Type B pancreatic cell (in vitro differentiated cells): ENCODE data around the gene CTSL. TPM values are rescaled to one million over a fixed set of nuclear protein-coding genes. Genes with fewer than 3 reads are reported as not detected.
A peak's percentile ranks its signal among the peaks of the same experiment; 100 is the strongest.

Experiments
- DNase-seq: peaks from one replicate; pipeline ENCODE4 v3.0.0; 2021; ENCODE audit warnings: mixed read lengths; ENCODE audit not compliant: unreplicated experiment; ENCODE audit errors: extremely low spot score
- H3K27ac Mint-ChIP-seq: 2 replicates; pipeline ENCODE4 v1.8.0; 2021; ENCODE audit warnings: mild to moderate bottlenecking, mixed read lengths
- H3K27me3 Mint-ChIP-seq: 2 replicates; pipeline ENCODE4 v1.8.0; 2021; ENCODE audit warnings: mixed read lengths
- H3K36me3 Mint-ChIP-seq: 2 replicates; pipeline ENCODE4 v1.8.0; 2021; ENCODE audit warnings: mixed read lengths
- H3K4me1 Mint-ChIP-seq: one replicate; pipeline ENCODE4 v1.8.0; 2021; ENCODE audit warnings: mixed read lengths; ENCODE audit not compliant: unreplicated experiment
- H3K4me3 Mint-ChIP-seq: 2 replicates; pipeline ENCODE4 v1.8.0; 2021; ENCODE audit warnings: mild to moderate bottlenecking, mixed read lengths
- H3K9me3 Mint-ChIP-seq: 2 replicates; pipeline ENCODE4 v1.8.0; 2021; ENCODE audit warnings: mixed read lengths
- CTCF ChIP-seq: fragments of 200-600 bp; sonication (generic); conservative IDR thresholded peaks from 2 replicates; pipeline ENCODE4 v1.5.0; 2021; ENCODE audit warnings: antibody characterized with exemption, mild to moderate bottlenecking
- total RNA-seq: library from RNA; stranded (reverse); gene quantifications from 2 replicates; pipeline ENCODE4 v1.2.1, GENCODE V29; 2021; ENCODE audit warnings: low replicate concordance

Gene CTSL
- total RNA-seq, 1 donor from 2014 or later = 85.7 TPM

- no peak for DNase-seq
- peaks cover 39% of the 10 kb centered on the region for H3K36me3 Mint-ChIP-seq
- TF ChIP-seq CTCF = no peak
- no peaks in the 10 kb centered on the region for H3K27me3 Mint-ChIP-seq
- peaks cover 11% of the 10 kb centered on the region for H3K4me1 Mint-ChIP-seq
- peak overlapping the region; percentile 27 for H3K27ac Mint-ChIP-seq
- H3K4me3 Mint-ChIP-seq = no peak overlapping the region
- no peaks in the 10 kb centered on the region for H3K9me3 Mint-ChIP-seq
Observed at GRCh38 chr9:87707805-87708506, 18.0 kb upstream of the CTSL start.

- TF ChIP-seq CTCF = no peak
- H3K4me1 Mint-ChIP-seq = peaks cover 15% of the 10 kb centered on the region
- H3K36me3 Mint-ChIP-seq = peaks cover 38% of the 10 kb centered on the region
- H3K27ac Mint-ChIP-seq = no peak overlapping the region
- H3K9me3 Mint-ChIP-seq = no peaks in the 10 kb centered on the region
- no peak for DNase-seq
- H3K27me3 Mint-ChIP-seq = no peaks in the 10 kb centered on the region
- H3K4me3 Mint-ChIP-seq = no peak overlapping the region
Observed at GRCh38 chr9:87708546-87708945, 17.4 kb upstream of the CTSL start.

DNA sequence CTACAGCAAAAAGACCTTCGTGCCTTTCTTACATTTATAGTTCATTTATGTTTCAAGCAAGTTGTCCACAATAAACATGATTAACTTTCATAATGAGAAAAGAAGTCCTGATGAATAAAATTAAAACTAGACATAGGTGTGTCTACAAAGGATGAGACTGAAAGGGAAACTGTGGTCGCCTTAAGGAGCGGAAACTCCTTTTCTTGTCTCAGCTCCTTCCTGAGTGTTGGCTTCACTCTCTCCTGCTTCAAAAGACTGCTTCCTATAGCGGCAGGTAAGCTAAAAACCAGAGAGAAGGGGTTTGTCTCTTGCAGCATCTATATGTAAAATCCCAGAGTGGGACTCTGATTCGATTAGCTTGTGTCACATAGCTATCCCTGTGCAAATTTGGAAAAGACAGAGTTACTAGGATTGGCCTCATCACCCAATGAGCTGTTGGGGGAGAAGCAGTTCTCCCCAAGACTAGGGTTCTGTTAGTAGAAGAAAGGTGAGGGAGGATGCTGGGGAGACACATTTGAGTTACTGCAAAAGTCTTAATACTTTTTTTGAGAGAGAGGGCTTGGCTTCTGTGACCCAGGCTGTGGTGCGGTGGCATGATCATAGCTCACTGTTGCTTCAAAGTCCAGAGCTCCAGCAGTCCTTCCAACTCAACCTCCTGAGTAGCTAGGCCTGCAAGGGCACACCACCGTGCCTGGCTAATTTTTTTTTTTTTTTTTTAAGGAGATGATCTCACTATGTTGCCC, 16.8 kb upstream of the CTSL start:
- no peaks in the 10 kb centered on the region for H3K9me3 Mint-ChIP-seq
- DNase-seq = no peak
- no peaks in the 10 kb centered on the region for H3K27me3 Mint-ChIP-seq
- TF ChIP-seq CTCF = no peak
- no peak overlapping the region for H3K27ac Mint-ChIP-seq
- peaks cover 20% of the 10 kb centered on the region for H3K4me1 Mint-ChIP-seq
- peaks cover 35% of the 10 kb centered on the region for H3K36me3 Mint-ChIP-seq
- no peak overlapping the region for H3K4me3 Mint-ChIP-seq

DNA sequence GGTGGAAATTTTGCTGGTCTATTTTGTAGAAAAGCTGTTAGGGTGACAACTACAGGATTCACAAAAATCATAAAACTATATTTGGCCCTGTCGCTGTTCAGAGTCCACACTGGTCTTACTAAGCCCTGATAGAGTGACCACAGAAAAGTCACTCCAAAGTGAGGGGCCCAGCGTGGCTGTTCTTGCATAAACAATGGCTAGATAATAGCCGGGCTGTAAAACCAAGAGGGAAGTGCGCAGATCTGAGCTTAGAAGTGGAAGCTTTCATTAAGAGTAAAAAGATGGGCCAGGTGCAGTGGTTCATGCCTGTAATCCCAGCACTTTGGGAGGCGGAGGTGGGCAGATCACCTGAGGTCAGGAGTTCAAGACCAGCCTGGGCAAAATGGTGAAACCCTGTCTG, 15.5 kb upstream of the CTSL start:
- no peak for TF ChIP-seq CTCF
- H3K27me3 Mint-ChIP-seq = no peaks in the 10 kb centered on the region
- peaks cover 20% of the 10 kb centered on the region for H3K4me1 Mint-ChIP-seq
- no peak overlapping the region for H3K4me3 Mint-ChIP-seq
- peaks cover 28% of the 10 kb centered on the region for H3K36me3 Mint-ChIP-seq
- H3K27ac Mint-ChIP-seq = no peak overlapping the region
- DNase-seq = no peak
- H3K9me3 Mint-ChIP-seq = no peaks in the 10 kb centered on the region

DNA sequence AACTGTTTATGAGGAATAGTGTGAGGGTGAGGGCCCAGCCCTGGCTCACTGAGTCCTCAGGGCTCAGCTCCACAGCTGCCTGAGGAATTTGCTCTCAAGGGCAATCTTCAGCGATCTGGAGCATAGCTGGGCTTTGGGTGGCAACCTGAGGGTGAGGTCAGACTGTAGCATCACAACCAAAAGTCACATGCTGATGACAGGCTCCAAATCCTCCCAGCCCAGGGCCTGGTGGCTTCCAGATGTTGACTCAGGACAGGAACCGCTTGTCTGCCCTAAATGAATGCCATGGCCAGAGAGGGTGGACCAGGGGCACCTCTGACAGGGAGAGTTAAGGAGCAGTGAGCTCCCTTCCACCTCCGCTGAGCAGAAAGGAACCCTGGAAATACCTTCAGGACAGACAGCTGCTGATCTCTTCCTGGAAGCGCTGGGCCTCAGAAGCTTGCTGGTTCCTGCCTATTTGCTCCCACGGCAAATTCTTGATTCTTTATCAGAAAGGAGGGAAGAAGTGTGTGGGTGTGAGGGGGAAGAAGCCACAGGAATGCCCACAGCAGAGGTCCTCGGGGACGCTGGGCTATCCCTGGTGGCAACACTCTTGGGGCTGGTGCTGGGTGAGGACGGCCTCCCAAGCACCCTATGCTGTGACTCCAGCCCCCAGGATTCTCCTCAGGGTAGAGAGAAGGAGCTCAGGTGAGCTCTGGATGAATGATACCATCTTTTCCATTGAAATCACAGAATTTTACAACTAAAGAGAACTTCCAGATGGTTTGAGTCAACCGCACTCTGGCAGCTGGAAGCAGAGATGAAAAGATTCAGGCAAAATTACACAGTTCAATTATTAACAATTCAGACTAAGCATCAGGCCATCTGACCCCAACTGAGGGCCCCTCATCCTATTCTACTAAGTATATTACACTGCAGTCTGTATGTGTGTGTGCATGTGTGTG, 13.8 kb upstream of the CTSL start:
- TF ChIP-seq CTCF = no peak
- Mint-ChIP-seq H3K36me3 (peaks cover 21% of the 10 kb centered on the region), H3K4me1 (peaks cover 26% of the 10 kb centered on the region), H3K27me3 (no peaks in the 10 kb centered on the region), H3K9me3 (no peaks in the 10 kb centered on the region), H3K27ac (peak overlapping the region; percentile 33), H3K4me3 (peak overlapping the region; percentile 12)
- no peak for DNase-seq
